Astrocyte (in vitro differentiated cells and primary cell): ENCODE data around the gene BMAL1. TPM values are rescaled to one million over a fixed set of nuclear protein-coding genes. Genes with fewer than 3 reads are reported as not detected.

Source experiments
- DNase-seq: peaks from one replicate; pipeline ENCODE4 v3.0.0-alpha.2; 2010; ENCODE audit warnings: low read depth
- FAIRE-seq: peaks from 2 replicates; lab custom pipeline; 2011; peaks lifted over from hg19 to GRCh38; lab: Jason Lieb, UNC
- H2AFZ ChIP-seq: 2 replicates; pipeline ENCODE4 v1.6.0; 2012; ENCODE audit warnings: low read depth, low read length, inconsistent platforms
- H3K27ac ChIP-seq: 2 replicates; pipeline ENCODE4 v1.5.1; 2011; ENCODE audit warnings: low read depth, low read length, inconsistent platforms
- H3K27me3 ChIP-seq: 2 replicates; pipeline ENCODE4 v1.6.0; 2011; ENCODE audit warnings: low read length, inconsistent platforms; ENCODE audit not compliant: insufficient read depth
- H3K36me3 ChIP-seq: 2 replicates; pipeline ENCODE4 v1.5.1; 2011; ENCODE audit warnings: low read length, inconsistent platforms; ENCODE audit not compliant: insufficient read depth
- H3K4me1 ChIP-seq: 2 replicates; pipeline ENCODE4 v1.5.1; 2011; ENCODE audit warnings: low read length, inconsistent platforms; ENCODE audit not compliant: insufficient read depth
- H3K4me2 ChIP-seq: 2 replicates; pipeline ENCODE4 v1.6.0; 2012; ENCODE audit warnings: low read length, inconsistent platforms
- H3K4me3 ChIP-seq: 2 replicates; pipeline ENCODE4 v1.5.1; 2011; ENCODE audit warnings: low read depth, mild to moderate bottlenecking, low read length, inconsistent platforms; ENCODE audit not compliant: insufficient read depth
- H3K79me2 ChIP-seq: 2 replicates; pipeline ENCODE4 v1.6.0; 2012; ENCODE audit warnings: mild to moderate bottlenecking, low read length, inconsistent platforms; ENCODE audit not compliant: insufficient read depth
- H3K9ac ChIP-seq: 2 replicates; pipeline ENCODE4 v1.6.0; 2012; ENCODE audit warnings: mild to moderate bottlenecking, low read length, inconsistent platforms
- H3K9me3 ChIP-seq: 2 replicates; pipeline ENCODE4 v1.5.1; 2012; ENCODE audit warnings: low read depth, mild to moderate bottlenecking, low read length, inconsistent platforms; ENCODE audit not compliant: insufficient read depth
- H4K20me1 ChIP-seq: 2 replicates; pipeline ENCODE4 v1.6.0; 2012; ENCODE audit warnings: low read length, inconsistent platforms; ENCODE audit not compliant: insufficient read depth
- H3K27ac Mint-ChIP-seq: one replicate; pipeline ENCODE4 v1.8.0; 2021; ENCODE audit warnings: mild to moderate bottlenecking, mixed read lengths; ENCODE audit not compliant: unreplicated experiment
- H3K27me3 Mint-ChIP-seq: one replicate; pipeline ENCODE4 v1.8.0; 2021; ENCODE audit warnings: low read depth, mixed read lengths; ENCODE audit not compliant: unreplicated experiment
- H3K36me3 Mint-ChIP-seq: one replicate; pipeline ENCODE4 v1.8.0; 2021; ENCODE audit warnings: low read depth, mixed read lengths; ENCODE audit not compliant: unreplicated experiment
- H3K4me1 Mint-ChIP-seq: one replicate; pipeline ENCODE4 v1.8.0; 2021; ENCODE audit warnings: low read depth, mixed read lengths; ENCODE audit not compliant: unreplicated experiment
- H3K4me3 Mint-ChIP-seq: one replicate; pipeline ENCODE4 v1.8.0; 2021; ENCODE audit warnings: mild to moderate bottlenecking, moderate library complexity, mixed read lengths; ENCODE audit not compliant: unreplicated experiment
- H3K9me3 Mint-ChIP-seq: one replicate; pipeline ENCODE4 v1.8.0; 2021; ENCODE audit warnings: mild to moderate bottlenecking, mixed read lengths; ENCODE audit not compliant: unreplicated experiment
- CTCF ChIP-seq: IDR thresholded peaks from 2 replicates; pipeline ENCODE4 v1.5.1; 2011; ENCODE audit warnings: low read depth, mild to moderate bottlenecking, inconsistent platforms, low read length, moderate library complexity; ENCODE audit not compliant: insufficient read depth
- EZH2 ChIP-seq: IDR thresholded peaks from 2 replicates; pipeline ENCODE4 v1.6.1; 2012; ENCODE audit warnings: mild to moderate bottlenecking, low read length, inconsistent platforms; ENCODE audit not compliant: insufficient read depth
- total RNA-seq: library from RNA; stranded (reverse); gene quantifications from 2 replicates; pipeline ENCODE4 v1.2.1, GENCODE V29; 2021

The BMAL1 gene
- total RNA-seq, 1 donor from 2014 or later = 26.9 TPM

GRCh38 chr11:13366266-13367026 lies 88.9 kb downstream of the BMAL1 start:
- peaks cover 27% of the 10 kb centered on the region for H3K4me1 ChIP-seq
- H3K36me3 ChIP-seq = peaks cover 9% of the 10 kb centered on the region
- H3K27me3 ChIP-seq = no peaks in the 10 kb centered on the region
- Mint-ChIP-seq H3K27ac (no peak overlapping the region), H3K27me3 (no peaks in the 10 kb centered on the region), H3K9me3 (no peaks in the 10 kb centered on the region), H3K4me1 (peaks cover 26% of the 10 kb centered on the region), H3K4me3 (no peak overlapping the region), H3K36me3 (peaks cover 15% of the 10 kb centered on the region)
- TF ChIP-seq EZH2 = no peak
- no peak for TF ChIP-seq CTCF
- H3K79me2 ChIP-seq = no peaks in the 10 kb centered on the region
- no peaks in the 10 kb centered on the region for H4K20me1 ChIP-seq
- H2AFZ ChIP-seq = no peak overlapping the region
- FAIRE-seq (no peak), DNase-seq (no peak)
- no peak overlapping the region for H3K4me2 ChIP-seq
- H3K4me3 ChIP-seq = no peak overlapping the region
- no peak overlapping the region for H3K27ac ChIP-seq
- H3K9ac ChIP-seq = no peak overlapping the region
- H3K9me3 ChIP-seq = no peaks in the 10 kb centered on the region

GRCh38 chr11:13367115-13367514 lies 89.5 kb downstream of the BMAL1 start:
- no peak for FAIRE-seq

More at GRCh38 chr11:13367115-13367514, 89.5 kb downstream of the BMAL1 start:
- Mint-ChIP-seq H3K9me3 (no peaks in the 10 kb centered on the region), H3K27ac (peak overlapping the region; percentile 84), H3K27me3 (no peaks in the 10 kb centered on the region), H3K4me3 (no peak overlapping the region), H3K36me3 (peaks cover 13% of the 10 kb centered on the region), H3K4me1 (peaks cover 26% of the 10 kb centered on the region)
- no peak overlapping the region for H2AFZ ChIP-seq
- no peaks in the 10 kb centered on the region for H3K27me3 ChIP-seq
- H3K4me2 ChIP-seq = no peak overlapping the region
- H3K27ac ChIP-seq = no peak overlapping the region
- TF ChIP-seq EZH2 (no peak), CTCF (no peak)
- peaks cover 27% of the 10 kb centered on the region for H3K4me1 ChIP-seq
- H3K9ac ChIP-seq = no peak overlapping the region
- no peak overlapping the region for H3K4me3 ChIP-seq
- H3K9me3 ChIP-seq = no peaks in the 10 kb centered on the region
- no peaks in the 10 kb centered on the region for H3K79me2 ChIP-seq
- no peak for DNase-seq
- no peaks in the 10 kb centered on the region for H4K20me1 ChIP-seq
- peaks cover 13% of the 10 kb centered on the region for H3K36me3 ChIP-seq
